HEK293 (cell line): ENCODE data around the gene MMP25.
A peak's percentile ranks its signal among the peaks of the same experiment; 100 is the strongest.

Experiments used
- HIC1 ChIP-seq: fragments of 450-650 bp; formaldehyde crosslinking; IDR thresholded peaks from 2 replicates; pipeline ENCODE4 v1.5.1; 2016; ENCODE audit warnings: missing biosample characterization, missing genetic modification characterization
- INSM2 ChIP-seq: fragments of 450-650 bp; formaldehyde crosslinking; IDR thresholded peaks from 2 replicates; pipeline ENCODE4 v1.5.1; 2016; ENCODE audit warnings: missing biosample characterization, missing genetic modification characterization
- PRDM10 ChIP-seq: fragments of 450-650 bp; formaldehyde crosslinking; IDR thresholded peaks from 2 replicates; pipeline ENCODE4 v1.5.1; 2016; ENCODE audit warnings: missing biosample characterization, missing genetic modification characterization
- PRDM6 ChIP-seq: fragments of 450-650 bp; formaldehyde crosslinking; IDR thresholded peaks from 2 replicates; pipeline ENCODE4 v1.5.1; 2017; ENCODE audit warnings: missing biosample characterization, missing genetic modification characterization
- ZBTB7A ChIP-seq: fragments of 450-650 bp; formaldehyde crosslinking; IDR thresholded peaks from 2 replicates; pipeline ENCODE4 v1.5.1; 2016; ENCODE audit warnings: low read depth, missing biosample characterization, missing genetic modification characterization
- ZFHX2 ChIP-seq: fragments of 450-650 bp; formaldehyde crosslinking; conservative IDR thresholded peaks from 2 replicates; pipeline ENCODE4 v1.5.1; 2016; ENCODE audit warnings: missing biosample characterization, missing genetic modification characterization
- ZFP69B ChIP-seq: fragments of 450-650 bp; formaldehyde crosslinking; IDR thresholded peaks from 2 replicates; pipeline ENCODE4 v1.5.1; 2016; ENCODE audit warnings: missing biosample characterization, missing genetic modification characterization
- ZIC2 ChIP-seq: fragments of 450-650 bp; formaldehyde crosslinking; IDR thresholded peaks from 2 replicates; pipeline ENCODE4 v1.5.1; 2016; ENCODE audit warnings: missing biosample characterization, missing genetic modification characterization
- ZNF114 ChIP-seq: fragments of 450-650 bp; formaldehyde crosslinking; IDR thresholded peaks from 2 replicates; pipeline ENCODE4 v1.5.0; 2017; ENCODE audit warnings: missing biosample characterization, missing genetic modification characterization
- ZNF132 ChIP-seq: fragments of 450-650 bp; formaldehyde crosslinking; IDR thresholded peaks from 2 replicates; pipeline ENCODE4 v1.5.1; 2017; ENCODE audit warnings: missing biosample characterization, missing genetic modification characterization, borderline replicate concordance
- ZNF146 ChIP-seq: fragments of 450-650 bp; formaldehyde crosslinking; IDR thresholded peaks from 2 replicates; pipeline ENCODE4 v1.5.1; 2016; ENCODE audit warnings: missing biosample characterization, missing genetic modification characterization
- ZNF184 ChIP-seq: fragments of 450-650 bp; IDR thresholded peaks from 2 replicates; pipeline ENCODE4 v1.5.1; 2018; ENCODE audit warnings: missing biosample characterization, mild to moderate bottlenecking, missing genetic modification characterization
- ZNF214 ChIP-seq: fragments of 450-650 bp; formaldehyde crosslinking; IDR thresholded peaks from 2 replicates; pipeline ENCODE4 v1.5.1; 2017; ENCODE audit warnings: missing biosample characterization, mild to moderate bottlenecking, missing genetic modification characterization, borderline replicate concordance
- ZNF302 ChIP-seq: fragments of 450-650 bp; formaldehyde crosslinking; IDR thresholded peaks from 2 replicates; pipeline ENCODE4 v1.5.1; 2016; ENCODE audit warnings: missing biosample characterization, missing genetic modification characterization, low read depth
- ZNF362 ChIP-seq: fragments of 450-650 bp; formaldehyde crosslinking; IDR thresholded peaks from 2 replicates; pipeline ENCODE4 v1.5.1; 2016; ENCODE audit warnings: missing biosample characterization, missing genetic modification characterization
- ZNF391 ChIP-seq: fragments of 450-650 bp; formaldehyde crosslinking; IDR thresholded peaks from 2 replicates; pipeline ENCODE4 v1.5.1; 2016; ENCODE audit warnings: low read depth, missing biosample characterization, missing genetic modification characterization, borderline replicate concordance
- ZNF433 ChIP-seq: fragments of 450-650 bp; formaldehyde crosslinking; IDR thresholded peaks from 2 replicates; pipeline ENCODE4 v1.5.1; 2016; ENCODE audit warnings: missing biosample characterization, missing genetic modification characterization, low read depth
- ZNF501 ChIP-seq: fragments of 450-650 bp; formaldehyde crosslinking; IDR thresholded peaks from 2 replicates; pipeline ENCODE4 v1.5.1; 2016; ENCODE audit warnings: missing biosample characterization, missing genetic modification characterization
- ZNF529 ChIP-seq: fragments of 450-650 bp; formaldehyde crosslinking; IDR thresholded peaks from 2 replicates; pipeline ENCODE4 v1.5.1; 2017; ENCODE audit warnings: missing genetic modification characterization, missing biosample characterization; ENCODE audit not compliant: insufficient replicate concordance
- ZNF585B ChIP-seq: fragments of 450-650 bp; formaldehyde crosslinking; IDR thresholded peaks from 2 replicates; pipeline ENCODE4 v1.5.1; 2016; ENCODE audit warnings: missing biosample characterization, missing genetic modification characterization
- ZNF639 ChIP-seq: fragments of 450-650 bp; formaldehyde crosslinking; IDR thresholded peaks from 2 replicates; pipeline ENCODE4 v1.5.1; 2016; ENCODE audit warnings: missing biosample characterization, missing genetic modification characterization
- ZNF658 ChIP-seq: fragments of 450-650 bp; formaldehyde crosslinking; IDR thresholded peaks from 2 replicates; pipeline ENCODE4; 2016; ENCODE audit warnings: missing biosample characterization, missing genetic modification characterization
- ZNF670 ChIP-seq: fragments of 450-650 bp; formaldehyde crosslinking; IDR thresholded peaks from 2 replicates; pipeline ENCODE4 v1.5.1; 2016; ENCODE audit warnings: missing biosample characterization, missing genetic modification characterization, low read depth
- ZSCAN16 ChIP-seq: fragments of 450-650 bp; formaldehyde crosslinking; IDR thresholded peaks from 2 replicates; pipeline ENCODE4 v1.5.1; 2016; ENCODE audit warnings: missing biosample characterization, missing genetic modification characterization

MMP25 gene

GRCh38 chr16:3020604-3021448 is 25.5 kb upstream of the MMP25 start (continued):
- TF ChIP-seq HIC1, result peak; percentile 100
- peak; percentile 89 for TF ChIP-seq INSM2
- TF ChIP-seq ZNF639 (tag by site-specific recombination), result peak; percentile 97
- no peak for TF ChIP-seq ZNF529
- no peak for TF ChIP-seq ZNF658
- TF ChIP-seq ZNF114 (tag by site-specific recombination), result no peak
- TF ChIP-seq ZNF391 (tag by site-specific recombination), result peak; percentile 81; the same call in 1 of the 2 replicates
- no peak for TF ChIP-seq ZNF362
- no peak for TF ChIP-seq PRDM6 (tag by site-specific recombination)
- TF ChIP-seq ZNF132 (tag by site-specific recombination), result no peak
- TF ChIP-seq ZIC2 (tag by site-specific recombination), result peak; percentile 74
- peak; percentile 64 for TF ChIP-seq ZFHX2 (tag by site-specific recombination)
- peak; percentile 82 for TF ChIP-seq ZNF184 (tag by site-specific recombination)
- TF ChIP-seq PRDM10, result peak; percentile 75
- TF ChIP-seq ZSCAN16 (tag by site-specific recombination), result no peak
- no peak for TF ChIP-seq ZNF146 (tag by site-specific recombination)
- no peak for TF ChIP-seq ZNF585B
- TF ChIP-seq ZNF433 (tag by site-specific recombination), result no peak
- TF ChIP-seq ZNF302, result no peak
- no peak for TF ChIP-seq ZNF670
- peak; percentile 80 for TF ChIP-seq ZFP69B (tag by site-specific recombination)
- TF ChIP-seq ZNF214 (tag by site-specific recombination), result no peak
- TF ChIP-seq ZNF501 (tag by site-specific recombination), result no peak
- peak; percentile 96 for TF ChIP-seq ZBTB7A (tag by site-specific recombination)
